HepG2 (cell line): ENCODE results near the gene CLDN20.

Experiments used
- HNF4A ChIP-seq: sonication (generic); formaldehyde crosslinking; IDR thresholded peaks from 2 replicates; pipeline ENCODE4 v1.4.0; 2020; ENCODE audit warnings: missing genetic modification reagents
- MYC ChIP-seq: sonication (generic); formaldehyde crosslinking; IDR thresholded peaks from 2 replicates; pipeline ENCODE4 v1.9.0; 2021; ENCODE audit warnings: missing genetic modification reagents, borderline replicate concordance
- PHF8 ChIP-seq: sonication (generic); formaldehyde crosslinking; IDR thresholded peaks from 2 replicates; pipeline ENCODE4 v1.5.0; 2020; ENCODE audit warnings: missing genetic modification reagents
- POLR2A ChIP-seq, 2 experiments: IDR thresholded peaks; 2 replicates each; pipeline ENCODE4 v1.6.1; 2011; ENCODE audit warnings: low read depth in 2 of 2, low read length in 2 of 2, mild to moderate bottlenecking in 1 of 2, moderate library complexity in 1 of 2; ENCODE audit not compliant: insufficient read depth in 1 of 2
- RNF2 ChIP-seq: fragments of 450-650 bp; conservative IDR thresholded peaks from 2 replicates; pipeline ENCODE4 v1.6.1; 2016; ENCODE audit warnings: low read depth
- SIX4 ChIP-seq: sonication (generic); formaldehyde crosslinking; IDR thresholded peaks from 2 replicates; pipeline ENCODE4 v1.4.0; 2020; ENCODE audit warnings: missing genetic modification reagents
- SSRP1 ChIP-seq: IDR thresholded peaks from 2 replicates; pipeline ENCODE4 v1.6.1; 2016; ENCODE audit warnings: control low read depth
- ZNF7 ChIP-seq: IDR thresholded peaks from 2 replicates; pipeline ENCODE4 v1.6.1; 2016; ENCODE audit warnings: missing biosample characterization, missing genetic modification reagents
- TF ChIP-seq, protein P1 (sequence below): sonication (generic); formaldehyde crosslinking; IDR thresholded peaks from 2 replicates; pipeline ENCODE4 v1.4.0; 2020; ENCODE audit warnings: low read depth, mild to moderate bottlenecking, missing genetic modification reagents
- TF ChIP-seq, protein P2 (sequence below): sonication (generic); formaldehyde crosslinking; IDR thresholded peaks from 2 replicates; pipeline ENCODE4 v1.4.0; 2020; ENCODE audit warnings: missing genetic modification reagents
- TF ChIP-seq, protein P3 (sequence below): sonication (generic); formaldehyde crosslinking; IDR thresholded peaks from 2 replicates; pipeline ENCODE4 v1.5.1; 2020; ENCODE audit warnings: mild to moderate bottlenecking, moderate library complexity, missing genetic modification reagents
- TF ChIP-seq, protein P4 (sequence below): sonication (generic); formaldehyde crosslinking; IDR thresholded peaks from 2 replicates; pipeline ENCODE4 v1.5.0; 2020; ENCODE audit warnings: mild to moderate bottlenecking, missing genetic modification reagents, moderate library complexity
- TF ChIP-seq, protein P5 (sequence below): sonication (generic); formaldehyde crosslinking; IDR thresholded peaks from 2 replicates; pipeline ENCODE4 v1.4.0; 2020; ENCODE audit warnings: low read depth, missing genetic modification reagents

DNA sequence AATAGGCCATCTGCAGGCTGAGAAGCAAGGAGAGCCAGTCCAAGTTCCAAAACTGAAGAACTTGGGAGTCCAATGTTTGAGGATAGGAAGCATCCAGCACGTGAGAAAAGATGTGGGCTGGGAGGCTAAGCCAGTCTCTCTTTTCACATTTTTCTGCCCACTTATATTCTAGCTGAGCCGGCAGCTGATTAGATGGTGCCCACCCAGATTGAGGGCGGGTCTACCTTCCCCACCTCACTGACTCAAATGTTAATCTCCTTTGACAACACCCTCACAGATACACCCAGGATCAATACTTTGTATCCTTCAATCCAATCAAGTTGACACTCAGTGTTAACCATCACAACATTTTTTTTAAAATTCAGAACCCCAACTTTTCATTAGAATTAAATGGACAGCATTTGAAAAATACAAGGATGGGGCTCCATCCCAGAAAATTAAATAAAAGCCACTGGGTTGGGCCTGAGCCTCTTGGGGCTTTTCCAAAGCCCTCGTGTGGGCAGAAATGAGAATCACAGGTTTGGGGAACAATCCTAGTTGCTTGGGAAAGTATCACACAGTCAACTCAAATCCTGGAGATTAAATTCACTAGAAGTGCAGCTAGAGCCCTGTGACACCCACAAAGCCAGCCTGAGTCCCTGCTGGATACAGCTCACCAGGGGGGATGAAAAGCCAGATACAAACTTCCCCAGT lies 2.2 kb downstream of the CLDN20 start:
- no peak for TF ChIP-seq HNF4A (CRISPR knock-in tag)
- TF ChIP-seq POLR2A (IDR thresholded peaks at IDR 0.05; ENCODE audit: insufficient read depth in 1 of 2, low read depth in 2 of 2, low read length in 2 of 2), result no peak
- TF ChIP-seq, protein P1, sequence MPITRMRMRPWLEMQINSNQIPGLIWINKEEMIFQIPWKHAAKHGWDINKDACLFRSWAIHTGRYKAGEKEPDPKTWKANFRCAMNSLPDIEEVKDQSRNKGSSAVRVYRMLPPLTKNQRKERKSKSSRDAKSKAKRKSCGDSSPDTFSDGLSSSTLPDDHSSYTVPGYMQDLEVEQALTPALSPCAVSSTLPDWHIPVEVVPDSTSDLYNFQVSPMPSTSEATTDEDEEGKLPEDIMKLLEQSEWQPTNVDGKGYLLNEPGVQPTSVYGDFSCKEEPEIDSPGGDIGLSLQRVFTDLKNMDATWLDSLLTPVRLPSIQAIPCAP (CRISPR knock-in tag), result no peak
- no peak for TF ChIP-seq SSRP1
- TF ChIP-seq, protein P2, sequence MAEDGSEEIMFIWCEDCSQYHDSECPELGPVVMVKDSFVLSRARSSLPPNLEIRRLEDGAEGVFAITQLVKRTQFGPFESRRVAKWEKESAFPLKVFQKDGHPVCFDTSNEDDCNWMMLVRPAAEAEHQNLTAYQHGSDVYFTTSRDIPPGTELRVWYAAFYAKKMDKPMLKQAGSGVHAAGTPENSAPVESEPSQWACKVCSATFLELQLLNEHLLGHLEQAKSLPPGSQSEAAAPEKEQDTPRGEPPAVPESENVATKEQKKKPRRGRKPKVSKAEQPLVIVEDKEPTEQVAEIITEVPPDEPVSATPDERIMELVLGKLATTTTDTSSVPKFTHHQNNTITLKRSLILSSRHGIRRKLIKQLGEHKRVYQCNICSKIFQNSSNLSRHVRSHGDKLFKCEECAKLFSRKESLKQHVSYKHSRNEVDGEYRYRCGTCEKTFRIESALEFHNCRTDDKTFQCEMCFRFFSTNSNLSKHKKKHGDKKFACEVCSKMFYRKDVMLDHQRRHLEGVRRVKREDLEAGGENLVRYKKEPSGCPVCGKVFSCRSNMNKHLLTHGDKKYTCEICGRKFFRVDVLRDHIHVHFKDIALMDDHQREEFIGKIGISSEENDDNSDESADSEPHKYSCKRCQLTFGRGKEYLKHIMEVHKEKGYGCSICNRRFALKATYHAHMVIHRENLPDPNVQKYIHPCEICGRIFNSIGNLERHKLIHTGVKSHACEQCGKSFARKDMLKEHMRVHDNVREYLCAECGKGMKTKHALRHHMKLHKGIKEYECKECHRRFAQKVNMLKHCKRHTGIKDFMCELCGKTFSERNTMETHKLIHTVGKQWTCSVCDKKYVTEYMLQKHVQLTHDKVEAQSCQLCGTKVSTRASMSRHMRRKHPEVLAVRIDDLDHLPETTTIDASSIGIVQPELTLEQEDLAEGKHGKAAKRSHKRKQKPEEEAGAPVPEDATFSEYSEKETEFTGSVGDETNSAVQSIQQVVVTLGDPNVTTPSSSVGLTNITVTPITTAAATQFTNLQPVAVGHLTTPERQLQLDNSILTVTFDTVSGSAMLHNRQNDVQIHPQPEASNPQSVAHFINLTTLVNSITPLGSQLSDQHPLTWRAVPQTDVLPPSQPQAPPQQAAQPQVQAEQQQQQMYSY (CRISPR knock-in tag), result no peak
- TF ChIP-seq, protein P3, sequence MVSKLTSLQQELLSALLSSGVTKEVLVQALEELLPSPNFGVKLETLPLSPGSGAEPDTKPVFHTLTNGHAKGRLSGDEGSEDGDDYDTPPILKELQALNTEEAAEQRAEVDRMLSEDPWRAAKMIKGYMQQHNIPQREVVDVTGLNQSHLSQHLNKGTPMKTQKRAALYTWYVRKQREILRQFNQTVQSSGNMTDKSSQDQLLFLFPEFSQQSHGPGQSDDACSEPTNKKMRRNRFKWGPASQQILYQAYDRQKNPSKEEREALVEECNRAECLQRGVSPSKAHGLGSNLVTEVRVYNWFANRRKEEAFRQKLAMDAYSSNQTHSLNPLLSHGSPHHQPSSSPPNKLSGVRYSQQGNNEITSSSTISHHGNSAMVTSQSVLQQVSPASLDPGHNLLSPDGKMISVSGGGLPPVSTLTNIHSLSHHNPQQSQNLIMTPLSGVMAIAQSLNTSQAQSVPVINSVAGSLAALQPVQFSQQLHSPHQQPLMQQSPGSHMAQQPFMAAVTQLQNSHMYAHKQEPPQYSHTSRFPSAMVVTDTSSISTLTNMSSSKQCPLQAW, result no peak
- TF ChIP-seq, protein P4, sequence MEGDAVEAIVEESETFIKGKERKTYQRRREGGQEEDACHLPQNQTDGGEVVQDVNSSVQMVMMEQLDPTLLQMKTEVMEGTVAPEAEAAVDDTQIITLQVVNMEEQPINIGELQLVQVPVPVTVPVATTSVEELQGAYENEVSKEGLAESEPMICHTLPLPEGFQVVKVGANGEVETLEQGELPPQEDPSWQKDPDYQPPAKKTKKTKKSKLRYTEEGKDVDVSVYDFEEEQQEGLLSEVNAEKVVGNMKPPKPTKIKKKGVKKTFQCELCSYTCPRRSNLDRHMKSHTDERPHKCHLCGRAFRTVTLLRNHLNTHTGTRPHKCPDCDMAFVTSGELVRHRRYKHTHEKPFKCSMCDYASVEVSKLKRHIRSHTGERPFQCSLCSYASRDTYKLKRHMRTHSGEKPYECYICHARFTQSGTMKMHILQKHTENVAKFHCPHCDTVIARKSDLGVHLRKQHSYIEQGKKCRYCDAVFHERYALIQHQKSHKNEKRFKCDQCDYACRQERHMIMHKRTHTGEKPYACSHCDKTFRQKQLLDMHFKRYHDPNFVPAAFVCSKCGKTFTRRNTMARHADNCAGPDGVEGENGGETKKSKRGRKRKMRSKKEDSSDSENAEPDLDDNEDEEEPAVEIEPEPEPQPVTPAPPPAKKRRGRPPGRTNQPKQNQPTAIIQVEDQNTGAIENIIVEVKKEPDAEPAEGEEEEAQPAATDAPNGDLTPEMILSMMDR (CRISPR knock-in tag), result no peak
- TF ChIP-seq, protein P5, sequence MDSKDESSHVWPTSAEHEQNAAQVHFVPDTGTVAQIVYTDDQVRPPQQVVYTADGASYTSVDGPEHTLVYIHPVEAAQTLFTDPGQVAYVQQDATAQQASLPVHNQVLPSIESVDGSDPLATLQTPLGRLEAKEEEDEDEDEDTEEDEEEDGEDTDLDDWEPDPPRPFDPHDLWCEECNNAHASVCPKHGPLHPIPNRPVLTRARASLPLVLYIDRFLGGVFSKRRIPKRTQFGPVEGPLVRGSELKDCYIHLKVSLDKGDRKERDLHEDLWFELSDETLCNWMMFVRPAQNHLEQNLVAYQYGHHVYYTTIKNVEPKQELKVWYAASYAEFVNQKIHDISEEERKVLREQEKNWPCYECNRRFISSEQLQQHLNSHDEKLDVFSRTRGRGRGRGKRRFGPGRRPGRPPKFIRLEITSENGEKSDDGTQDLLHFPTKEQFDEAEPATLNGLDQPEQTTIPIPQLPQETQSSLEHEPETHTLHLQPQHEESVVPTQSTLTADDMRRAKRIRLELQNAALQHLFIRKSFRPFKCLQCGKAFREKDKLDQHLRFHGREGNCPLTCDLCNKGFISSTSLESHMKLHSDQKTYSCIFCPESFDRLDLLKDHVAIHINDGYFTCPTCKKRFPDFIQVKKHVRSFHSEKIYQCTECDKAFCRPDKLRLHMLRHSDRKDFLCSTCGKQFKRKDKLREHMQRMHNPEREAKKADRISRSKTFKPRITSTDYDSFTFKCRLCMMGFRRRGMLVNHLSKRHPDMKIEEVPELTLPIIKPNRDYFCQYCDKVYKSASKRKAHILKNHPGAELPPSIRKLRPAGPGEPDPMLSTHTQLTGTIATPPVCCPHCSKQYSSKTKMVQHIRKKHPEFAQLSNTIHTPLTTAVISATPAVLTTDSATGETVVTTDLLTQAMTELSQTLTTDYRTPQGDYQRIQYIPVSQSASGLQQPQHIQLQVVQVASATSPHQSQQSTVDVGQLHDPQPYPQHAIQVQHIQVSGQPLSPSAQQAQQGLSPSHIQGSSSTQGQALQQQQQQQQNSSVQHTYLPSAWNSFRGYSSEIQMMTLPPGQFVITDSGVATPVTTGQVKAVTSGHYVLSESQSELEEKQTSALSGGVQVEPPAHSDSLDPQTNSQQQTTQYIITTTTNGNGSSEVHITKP (CRISPR knock-in tag), result no peak
- TF ChIP-seq SIX4 (CRISPR knock-in tag), result no peak
- TF ChIP-seq MYC (CRISPR knock-in tag), result no peak
- TF ChIP-seq ZNF7 (CRISPR knock-in tag), result no peak
- TF ChIP-seq PHF8 (CRISPR knock-in tag), result no peak
- no peak for TF ChIP-seq RNF2
